SHP77 treated with DMSO at 0.1 percent for 48 hours (cell line): ENCODE results near the gene ARX.

Experiments
- DNase-seq: peaks from one replicate; lab custom pipeline; 2025; lab: John Stamatoyannopoulos, UW

Gene ARX

GRCh38 chrX:25001808-25002660 lies 13.7 kb downstream of the ARX start:
- no peak for DNase-seq

- DNase-seq: no peak
Measured at GRCh38 chrX:24999511-24999910, 16.3 kb downstream of the ARX start.

- DNase-seq: no peak
Measured at GRCh38 chrX:24996096-24996709, 19.6 kb downstream of the ARX start.

DNA sequence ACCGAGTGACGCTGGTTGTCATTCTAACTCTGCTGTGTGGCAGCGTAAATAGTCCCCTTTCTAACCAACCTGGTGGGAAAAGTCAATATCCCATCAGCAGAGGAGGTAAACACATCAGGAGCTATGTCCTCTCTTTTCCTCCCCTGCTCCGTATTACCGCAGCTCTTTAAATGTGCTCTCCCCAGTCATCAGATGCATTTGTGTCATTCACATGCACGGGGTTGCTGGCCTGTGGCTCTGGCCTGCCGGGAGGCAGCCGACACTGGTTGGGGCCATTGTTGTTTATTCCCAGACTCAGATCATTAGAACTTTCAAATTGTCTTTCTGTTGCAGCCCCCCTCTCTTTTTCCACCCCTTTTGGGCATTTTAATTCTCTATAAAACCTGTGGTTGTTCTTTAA lies 21.9 kb downstream of the ARX start:
- no peak for DNase-seq

DNA sequence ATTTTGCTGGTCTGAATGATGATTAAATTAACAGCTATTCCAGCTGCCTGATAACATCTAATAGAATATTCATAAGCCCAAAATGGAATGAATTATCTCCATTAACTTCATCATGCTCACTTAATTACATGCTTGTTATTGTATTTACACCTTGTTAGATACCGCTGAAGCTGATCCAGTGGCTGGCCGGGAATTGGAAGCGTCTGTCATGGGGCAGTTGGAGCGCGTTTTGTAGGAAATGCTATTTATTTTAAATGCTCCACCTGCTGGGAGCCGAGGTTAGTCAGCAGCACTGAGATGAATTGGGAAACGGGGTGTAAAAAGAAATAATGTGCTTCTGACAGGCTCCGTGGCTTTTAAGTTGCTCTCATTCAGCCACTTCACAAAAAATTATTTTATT lies 25.2 kb downstream of the ARX start:
- no peak for DNase-seq

- no peak for DNase-seq
Measured at GRCh38 chrX:24988314-24988713, 27.5 kb downstream of the ARX start.

DNA sequence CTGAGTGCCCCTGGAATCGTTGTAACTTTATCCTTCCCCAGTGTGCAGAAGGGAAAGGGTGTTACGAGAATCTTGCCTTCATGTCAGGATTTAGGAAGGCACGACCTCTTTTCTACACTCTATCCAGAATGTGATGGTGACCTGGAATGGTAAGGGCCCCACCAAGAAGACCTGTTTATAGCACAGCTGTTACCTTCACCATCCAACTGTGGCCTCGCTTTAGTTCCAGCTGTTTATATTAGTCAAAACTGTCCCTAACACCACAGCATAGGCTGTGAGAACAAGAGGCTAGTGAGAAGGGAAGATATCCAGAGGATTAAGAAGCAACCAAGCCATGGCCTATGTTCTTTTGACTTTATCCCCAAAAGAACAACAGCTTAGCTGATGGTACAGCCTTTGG lies 28.0 kb downstream of the ARX start:
- DNase-seq: no peak

GRCh38 chrX:24985120-24985519 lies 30.6 kb downstream of the ARX start:
- no peak for DNase-seq

DNA sequence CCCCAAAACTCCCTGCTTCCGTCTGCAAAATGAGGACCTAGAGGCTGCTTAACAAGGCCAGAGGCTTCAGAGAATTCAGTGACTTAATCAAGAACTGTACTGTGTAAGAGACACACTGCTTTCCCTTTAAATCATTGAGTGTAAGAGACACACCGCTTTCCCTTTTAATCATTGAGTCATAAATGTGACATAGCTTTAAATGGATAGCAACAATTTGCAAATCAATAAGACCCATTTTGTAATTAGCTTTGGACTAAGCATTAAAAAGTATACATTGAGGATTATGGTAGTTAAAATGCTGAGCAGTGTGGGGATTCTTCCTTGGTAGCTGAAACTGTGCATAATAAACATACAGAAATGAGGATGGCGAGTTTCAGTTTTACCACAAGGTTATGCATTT lies 31.8 kb downstream of the ARX start:
- no peak for DNase-seq

GRCh38 chrX:24982306-24982965 lies 33.3 kb downstream of the ARX start:
- DNase-seq: no peak

DNA sequence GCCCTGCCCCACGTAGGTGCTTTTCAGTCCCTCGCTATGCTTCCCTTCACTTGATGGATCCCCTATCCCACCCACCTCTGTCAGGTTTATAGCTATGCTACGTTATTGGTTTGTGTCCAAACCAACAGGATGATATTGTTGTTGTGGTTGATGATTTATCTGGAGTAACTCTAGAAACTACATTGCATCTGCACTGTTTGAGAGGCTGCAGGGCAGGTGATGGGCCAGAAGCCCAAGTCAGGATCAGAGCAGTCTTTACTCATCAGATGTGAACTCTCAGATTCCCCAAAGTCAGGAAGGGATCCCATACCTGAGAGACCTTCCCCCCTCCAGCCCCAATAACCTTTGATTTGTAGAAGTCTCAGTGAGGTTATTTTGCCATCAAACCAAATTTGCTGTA lies 34.7 kb downstream of the ARX start:
- DNase-seq: no peak

DNA sequence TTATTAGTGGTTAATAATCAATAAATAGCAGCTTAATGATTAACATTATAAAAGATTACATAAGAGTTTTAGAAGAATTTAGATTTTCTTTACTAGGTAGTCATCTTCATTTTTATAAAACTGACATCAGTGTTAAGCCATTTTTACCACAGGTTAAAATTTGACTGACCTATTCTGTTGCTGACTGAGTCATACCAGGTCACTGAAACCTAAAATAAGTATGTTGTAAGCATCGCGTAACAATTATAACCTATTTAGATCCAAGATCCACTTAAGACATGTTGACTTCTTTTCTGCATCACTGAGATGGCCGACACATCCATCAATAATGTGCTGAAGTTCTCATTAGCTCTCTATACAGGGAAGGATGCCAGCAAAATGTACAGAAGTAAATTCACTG lies 36.7 kb downstream of the ARX start:
- DNase-seq: no peak

GRCh38 chrX:24969812-24970211 lies 46.0 kb downstream of the ARX start:
- no peak for DNase-seq

DNA sequence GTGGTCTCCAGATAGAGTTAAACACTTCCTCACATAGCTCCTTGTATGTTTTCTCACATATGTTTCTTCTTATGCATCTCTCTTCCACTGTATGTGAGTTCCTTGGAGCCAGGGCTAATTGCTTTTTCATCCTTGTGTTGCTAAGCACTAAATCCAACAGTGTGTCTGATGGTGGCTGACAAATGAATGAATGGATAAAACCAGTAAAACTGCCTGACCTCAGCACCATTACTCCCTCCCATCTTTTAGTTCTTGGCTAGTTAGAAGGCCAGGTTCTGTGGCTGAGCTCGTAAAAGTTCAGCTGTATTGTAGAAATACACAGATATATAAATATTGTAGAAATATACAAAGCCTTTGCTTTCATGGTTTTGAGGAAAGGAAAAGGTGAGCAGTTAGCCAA lies 50.4 kb downstream of the ARX start:
- no peak for DNase-seq

DNA sequence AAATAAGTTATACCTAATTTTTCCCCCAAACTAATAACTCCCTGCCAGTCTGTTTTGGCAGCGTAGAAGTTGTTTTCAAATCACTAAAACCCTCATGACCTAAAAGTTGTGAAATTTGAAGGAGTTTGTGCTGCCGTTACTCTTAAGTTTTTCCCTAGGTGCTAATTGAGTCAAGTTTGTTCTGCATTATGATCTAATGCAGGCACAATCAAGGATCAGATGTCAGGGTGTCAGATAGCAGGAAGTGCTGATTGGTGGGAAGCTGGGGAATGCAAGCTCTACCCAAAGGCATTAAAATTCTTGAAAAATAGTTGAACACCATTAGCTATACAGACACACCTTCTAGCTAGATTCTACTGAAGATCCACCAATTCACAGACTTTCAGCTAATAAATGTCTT lies 51.9 kb downstream of the ARX start:
- no peak for DNase-seq

DNA sequence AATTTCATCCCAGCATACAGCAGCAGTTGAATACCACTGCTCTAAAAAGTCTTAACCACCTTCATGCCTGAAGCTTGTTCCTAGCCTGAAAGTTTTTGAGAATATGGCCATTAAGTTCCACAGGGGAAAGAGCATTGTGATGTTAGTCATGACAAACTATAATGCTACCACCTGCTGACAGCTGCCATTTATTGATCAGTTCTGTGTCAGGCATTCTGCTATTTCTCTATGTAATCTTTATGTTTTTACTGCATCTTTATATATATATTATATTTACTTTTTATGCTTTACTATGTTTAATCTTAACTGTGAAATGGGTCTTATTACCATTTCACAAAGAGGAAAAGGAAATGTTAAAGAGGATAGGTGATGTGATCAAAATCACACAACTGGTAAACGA lies 54.0 kb downstream of the ARX start:
- no peak for DNase-seq

GRCh38 chrX:24956828-24957227 lies 58.9 kb downstream of the ARX start:
- DNase-seq: no peak

- no peak for DNase-seq
Measured at GRCh38 chrX:24955372-24955930, 60.3 kb downstream of the ARX start.

DNA sequence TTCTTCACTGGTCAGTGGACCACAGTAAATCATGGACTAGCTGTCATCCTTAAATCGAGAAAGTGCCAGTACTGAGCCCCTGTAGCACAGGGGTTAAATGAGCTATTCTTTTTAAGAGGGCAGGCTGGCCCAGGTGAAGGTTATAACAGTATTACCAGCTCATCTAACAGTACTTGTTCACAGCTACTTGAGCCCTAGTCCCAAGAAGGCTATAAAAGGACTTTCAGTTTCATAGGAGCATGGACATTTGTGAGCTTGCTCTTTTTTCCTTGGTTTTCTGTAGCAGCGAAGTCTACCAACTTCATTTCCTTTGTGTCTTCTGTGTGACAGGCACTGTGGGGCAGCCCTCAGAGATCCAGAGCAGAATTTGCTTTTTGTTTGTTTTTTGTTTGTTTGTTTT lies 61.0 kb downstream of the ARX start:
- no peak for DNase-seq
